ENCODE results near the gene PALM2AKAP2. TPM values are rescaled to one million over a fixed set of nuclear protein-coding genes. Genes with fewer than 3 reads are reported as not detected.

The PALM2AKAP2 gene
- total RNA-seq, 1 experiment from 2014 or later: 2.1 TPM

DNA sequence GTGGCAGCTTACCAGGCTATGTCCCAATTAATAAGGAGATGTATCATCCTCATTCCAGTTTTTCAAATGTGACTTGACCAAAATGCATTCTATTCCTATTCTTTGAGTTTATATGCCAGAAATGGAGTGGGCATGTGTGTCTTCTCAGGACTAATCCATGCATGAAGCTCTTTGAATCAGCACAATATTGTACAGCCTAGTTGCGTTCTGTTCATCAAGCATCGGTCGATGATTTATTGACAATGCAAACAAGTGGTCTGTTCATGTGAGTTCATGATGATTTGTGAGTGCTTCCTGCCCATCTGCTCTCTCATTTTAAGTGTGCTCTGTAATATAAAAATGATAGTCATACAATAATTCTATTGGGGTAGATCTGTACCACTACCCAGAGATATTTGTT, 48.3 kb downstream of the PALM2AKAP2 start:
- no peak overlapping the region for H3K27ac ChIP-seq
- no peaks in the 10 kb centered on the region for H3K9me2 ChIP-seq (ENCODE audit: insufficient read depth)
- intact Hi-C loops (cut with micrococcal nuclease; ENCODE audit: unreplicated experiment): no loop called here
- no peak for DNase-seq
- no peaks in the 10 kb centered on the region for H3F3A ChIP-seq (ENCODE audit: insufficient read depth, low read depth)
- H4K20me1 ChIP-seq (ENCODE audit: insufficient read depth): no peaks in the 10 kb centered on the region
- no peak overlapping the region for H3K4me3 ChIP-seq
- no TSS peak for BruUV-seq (replicated peaks)
- H3K79me2 ChIP-seq (ENCODE audit: low read depth): no peaks in the 10 kb centered on the region
- no peaks in the 10 kb centered on the region for H3K4me1 ChIP-seq (replicated peaks; ENCODE audit: insufficient read depth)
- H3K36me3 ChIP-seq (ENCODE audit: low read depth): no peaks in the 10 kb centered on the region
- H3K4me2 ChIP-seq: no peak overlapping the region
- H3K27me3 ChIP-seq (ENCODE audit: insufficient read depth, low read depth): no peaks in the 10 kb centered on the region
- 0 out of 2 replicates have a peak, but pooled peaks cover 2% of the 10 kb centered on the region for H3K9me3 ChIP-seq (ENCODE audit: insufficient read depth, low read depth)
- H2AFZ ChIP-seq: no peak overlapping the region
- no peak for TF ChIP-seq EZH2 (IDR thresholded peaks at IDR 0.05; ENCODE audit: low read depth)
- TF ChIP-seq, protein P1, sequence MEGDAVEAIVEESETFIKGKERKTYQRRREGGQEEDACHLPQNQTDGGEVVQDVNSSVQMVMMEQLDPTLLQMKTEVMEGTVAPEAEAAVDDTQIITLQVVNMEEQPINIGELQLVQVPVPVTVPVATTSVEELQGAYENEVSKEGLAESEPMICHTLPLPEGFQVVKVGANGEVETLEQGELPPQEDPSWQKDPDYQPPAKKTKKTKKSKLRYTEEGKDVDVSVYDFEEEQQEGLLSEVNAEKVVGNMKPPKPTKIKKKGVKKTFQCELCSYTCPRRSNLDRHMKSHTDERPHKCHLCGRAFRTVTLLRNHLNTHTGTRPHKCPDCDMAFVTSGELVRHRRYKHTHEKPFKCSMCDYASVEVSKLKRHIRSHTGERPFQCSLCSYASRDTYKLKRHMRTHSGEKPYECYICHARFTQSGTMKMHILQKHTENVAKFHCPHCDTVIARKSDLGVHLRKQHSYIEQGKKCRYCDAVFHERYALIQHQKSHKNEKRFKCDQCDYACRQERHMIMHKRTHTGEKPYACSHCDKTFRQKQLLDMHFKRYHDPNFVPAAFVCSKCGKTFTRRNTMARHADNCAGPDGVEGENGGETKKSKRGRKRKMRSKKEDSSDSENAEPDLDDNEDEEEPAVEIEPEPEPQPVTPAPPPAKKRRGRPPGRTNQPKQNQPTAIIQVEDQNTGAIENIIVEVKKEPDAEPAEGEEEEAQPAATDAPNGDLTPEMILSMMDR (conservative IDR thresholded peaks at IDR 0.05): no peak
- POLR2A ChIA-PET (ENCODE audit: unreplicated experiment): interaction anchor here (0.6 kb wide), 1 partner anchor 35 kb away, joined by 8 read pairs; no protein-coding TSS in a partner anchor
- CTCF ChIA-PET: no interaction called here
